Body of pancreas (tissue), 4 donors: ENCODE data around the gene TEX101.

Experiments used
- CTCF ChIP-seq, 7 experiments: fragments of 450-650 bp in 4 of 7; fragments of 200-600 bp in 3 of 7; sonication (generic) in 3 of 7; IDR thresholded peaks; one replicate each; pipeline ENCODE4 v1.5.1; 2016 to 2019; ENCODE audit warnings: antibody characterized with exemption in 7 of 7
- POLR2A ChIP-seq, 3 donors: fragments of 450-650 bp; IDR thresholded peaks; one replicate each; pipeline ENCODE4 v1.6.1; 2016; ENCODE audit warnings: antibody characterized with exemption in 3 of 3, mild to moderate bottlenecking in 2 of 3

GRCh38 chr19:43430142-43430710 lies 15.5 kb downstream of the TEX101 start:
- TF ChIP-seq CTCF (IDR thresholded peaks at IDR 0.05): no peak
- TF ChIP-seq POLR2A (IDR thresholded peaks at IDR 0.05): no peak
